Upper lobe of left lung (tissue), 4 donors: ENCODE measurements around the gene NUDT3.
"Not testable (repeated sequence)": the region's sequence is repeated elsewhere in the genome, so short reads cannot be mapped to it uniquely, and the experiment has no call there.

ENCODE experiments used
- EP300 ChIP-seq, 4 donors: sonication (generic); formaldehyde crosslinking; IDR thresholded peaks; one replicate each; pipeline ENCODE4 v1.5.1; 2017; ENCODE audit warnings: antibody characterized with exemption in 4 of 4, control low read depth in 2 of 4
- POLR2A ChIP-seq, 4 donors: fragments of 450-650 bp; IDR thresholded peaks; one replicate each; pipeline ENCODE4 v1.5.1; 2016 to 2017; ENCODE audit warnings: antibody characterized with exemption in 4 of 4, mild to moderate bottlenecking in 2 of 4
- POLR2AphosphoS5 ChIP-seq, 2 donors: sonication (generic); formaldehyde crosslinking; IDR thresholded peaks; one replicate each; pipeline ENCODE4 v1.5.1; 2017; ENCODE audit warnings: antibody characterized with exemption in 2 of 2
- TF ChIP-seq, protein P1 (sequence below), 6 experiments: fragments of 450-650 bp in 4 of 6; fragments of 200-600 bp in 2 of 6; sonication (generic) in 2 of 6; IDR thresholded peaks; one replicate each; pipeline ENCODE4 v1.5.1; 2016 to 2019; ENCODE audit warnings: antibody characterized with exemption in 6 of 6

DNA sequence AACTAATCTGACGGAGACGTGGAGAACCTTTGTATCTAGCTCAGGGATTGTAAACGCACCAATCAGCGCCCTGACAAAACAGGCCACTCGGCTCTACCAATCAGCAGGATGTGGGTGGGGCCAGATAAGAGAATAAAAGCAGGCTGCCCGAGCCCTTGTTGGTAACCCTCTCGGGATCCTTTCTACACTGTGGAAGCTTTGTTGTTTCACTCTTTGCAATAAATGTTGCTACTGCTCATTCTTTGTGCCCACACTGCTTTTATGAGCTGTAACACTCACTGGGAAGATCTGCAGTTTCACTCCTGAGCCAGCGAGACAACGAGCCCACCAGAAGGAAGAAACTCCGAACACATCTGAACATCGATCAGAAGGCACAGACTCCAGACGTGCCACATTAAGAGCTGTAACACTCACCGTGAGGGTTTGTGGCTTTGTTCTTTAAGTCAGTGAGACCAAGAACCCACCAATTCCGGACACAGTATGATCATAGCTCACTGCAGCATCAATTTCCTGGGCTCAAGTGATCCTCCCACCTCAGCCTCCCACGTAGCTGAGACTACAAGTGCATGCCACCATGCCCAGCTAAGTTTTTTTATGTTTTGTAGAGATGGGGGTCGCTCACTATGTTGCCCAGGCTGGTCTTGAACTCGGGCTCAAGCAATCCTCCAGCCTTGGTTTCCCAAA lies 122.7 kb downstream of the NUDT3 start:
- TF ChIP-seq, protein P1, sequence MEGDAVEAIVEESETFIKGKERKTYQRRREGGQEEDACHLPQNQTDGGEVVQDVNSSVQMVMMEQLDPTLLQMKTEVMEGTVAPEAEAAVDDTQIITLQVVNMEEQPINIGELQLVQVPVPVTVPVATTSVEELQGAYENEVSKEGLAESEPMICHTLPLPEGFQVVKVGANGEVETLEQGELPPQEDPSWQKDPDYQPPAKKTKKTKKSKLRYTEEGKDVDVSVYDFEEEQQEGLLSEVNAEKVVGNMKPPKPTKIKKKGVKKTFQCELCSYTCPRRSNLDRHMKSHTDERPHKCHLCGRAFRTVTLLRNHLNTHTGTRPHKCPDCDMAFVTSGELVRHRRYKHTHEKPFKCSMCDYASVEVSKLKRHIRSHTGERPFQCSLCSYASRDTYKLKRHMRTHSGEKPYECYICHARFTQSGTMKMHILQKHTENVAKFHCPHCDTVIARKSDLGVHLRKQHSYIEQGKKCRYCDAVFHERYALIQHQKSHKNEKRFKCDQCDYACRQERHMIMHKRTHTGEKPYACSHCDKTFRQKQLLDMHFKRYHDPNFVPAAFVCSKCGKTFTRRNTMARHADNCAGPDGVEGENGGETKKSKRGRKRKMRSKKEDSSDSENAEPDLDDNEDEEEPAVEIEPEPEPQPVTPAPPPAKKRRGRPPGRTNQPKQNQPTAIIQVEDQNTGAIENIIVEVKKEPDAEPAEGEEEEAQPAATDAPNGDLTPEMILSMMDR (IDR thresholded peaks at IDR 0.05): not testable (repeated sequence)
- not testable (repeated sequence) for TF ChIP-seq POLR2AphosphoS5, POLR2A, EP300 (IDR thresholded peaks at IDR 0.05)
